Gastroesophageal sphincter (tissue), 3 donors: ENCODE results near the gene MON1A.

Experiments
- POLR2A ChIP-seq, 2 donors: fragments of 450-650 bp; IDR thresholded peaks; one replicate each; pipeline ENCODE4 v1.6.1; 2017; ENCODE audit warnings: antibody characterized with exemption in 2 of 2, mild to moderate bottlenecking in 2 of 2, moderate library complexity in 1 of 2
- TF ChIP-seq, protein P1 (sequence below), 4 experiments: fragments of 200-600 bp in 2 of 4; fragments of 450-650 bp in 2 of 4; sonication (generic) in 1 of 4; IDR thresholded peaks; one replicate each; pipeline ENCODE4 v1.5.1; 2017 to 2019; ENCODE audit warnings: antibody characterized with exemption in 4 of 4, mild to moderate bottlenecking in 2 of 4, moderate library complexity in 2 of 4

DNA sequence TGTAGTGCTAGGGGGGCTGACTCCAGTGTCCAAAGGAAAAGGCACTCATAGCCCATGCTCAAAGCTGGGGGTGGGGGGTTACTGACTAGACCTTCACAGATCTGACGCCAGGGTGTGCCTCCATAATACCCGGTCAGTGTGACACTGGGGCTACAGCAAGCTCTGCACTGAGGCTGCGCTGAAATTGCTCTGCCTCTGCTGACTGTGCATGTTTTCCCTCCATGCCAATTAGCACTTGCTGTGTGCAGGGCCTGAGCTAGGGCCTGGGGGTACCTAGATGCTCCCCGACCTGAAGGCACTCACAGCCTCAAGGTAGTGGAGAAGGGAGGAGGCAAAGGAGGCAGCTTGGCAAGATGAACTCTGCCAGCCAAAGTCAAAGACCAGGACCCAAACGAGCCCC is 65.1 kb downstream of the MON1A start:
- no peak for TF ChIP-seq POLR2A (IDR thresholded peaks at IDR 0.05)
- TF ChIP-seq, protein P1, sequence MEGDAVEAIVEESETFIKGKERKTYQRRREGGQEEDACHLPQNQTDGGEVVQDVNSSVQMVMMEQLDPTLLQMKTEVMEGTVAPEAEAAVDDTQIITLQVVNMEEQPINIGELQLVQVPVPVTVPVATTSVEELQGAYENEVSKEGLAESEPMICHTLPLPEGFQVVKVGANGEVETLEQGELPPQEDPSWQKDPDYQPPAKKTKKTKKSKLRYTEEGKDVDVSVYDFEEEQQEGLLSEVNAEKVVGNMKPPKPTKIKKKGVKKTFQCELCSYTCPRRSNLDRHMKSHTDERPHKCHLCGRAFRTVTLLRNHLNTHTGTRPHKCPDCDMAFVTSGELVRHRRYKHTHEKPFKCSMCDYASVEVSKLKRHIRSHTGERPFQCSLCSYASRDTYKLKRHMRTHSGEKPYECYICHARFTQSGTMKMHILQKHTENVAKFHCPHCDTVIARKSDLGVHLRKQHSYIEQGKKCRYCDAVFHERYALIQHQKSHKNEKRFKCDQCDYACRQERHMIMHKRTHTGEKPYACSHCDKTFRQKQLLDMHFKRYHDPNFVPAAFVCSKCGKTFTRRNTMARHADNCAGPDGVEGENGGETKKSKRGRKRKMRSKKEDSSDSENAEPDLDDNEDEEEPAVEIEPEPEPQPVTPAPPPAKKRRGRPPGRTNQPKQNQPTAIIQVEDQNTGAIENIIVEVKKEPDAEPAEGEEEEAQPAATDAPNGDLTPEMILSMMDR (IDR thresholded peaks at IDR 0.05): no peak
